ENCODE data around the gene GPC1.

Gene GPC1

DNA sequence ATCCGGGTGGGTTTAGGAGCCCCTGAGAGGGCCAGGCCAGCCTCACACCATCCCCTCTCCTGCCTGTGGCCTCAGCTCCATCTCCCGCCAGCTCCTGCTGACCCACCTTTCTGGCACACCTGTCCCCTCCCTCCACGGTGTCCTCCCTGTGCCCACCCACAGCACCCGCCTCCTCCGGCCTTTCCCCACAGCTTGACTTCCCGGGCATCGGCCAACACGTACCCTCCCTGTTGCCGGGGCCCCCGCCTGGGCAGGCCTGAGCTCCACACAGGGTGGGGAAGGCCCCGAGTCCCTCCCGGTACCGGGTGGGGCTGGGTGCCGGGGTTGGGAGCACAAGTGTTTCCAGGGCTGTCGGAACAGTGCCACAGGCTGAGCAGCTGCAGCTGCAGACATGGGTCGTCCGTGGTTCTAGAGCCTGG lies 6.5 kb downstream of the GPC1 start:
- no peak overlapping the region for H3K4me3 ChIP-seq (ENCODE audit: low read length)
- no peak for DNase-seq (ENCODE audit: low read depth)
- TF ChIP-seq, protein P1, sequence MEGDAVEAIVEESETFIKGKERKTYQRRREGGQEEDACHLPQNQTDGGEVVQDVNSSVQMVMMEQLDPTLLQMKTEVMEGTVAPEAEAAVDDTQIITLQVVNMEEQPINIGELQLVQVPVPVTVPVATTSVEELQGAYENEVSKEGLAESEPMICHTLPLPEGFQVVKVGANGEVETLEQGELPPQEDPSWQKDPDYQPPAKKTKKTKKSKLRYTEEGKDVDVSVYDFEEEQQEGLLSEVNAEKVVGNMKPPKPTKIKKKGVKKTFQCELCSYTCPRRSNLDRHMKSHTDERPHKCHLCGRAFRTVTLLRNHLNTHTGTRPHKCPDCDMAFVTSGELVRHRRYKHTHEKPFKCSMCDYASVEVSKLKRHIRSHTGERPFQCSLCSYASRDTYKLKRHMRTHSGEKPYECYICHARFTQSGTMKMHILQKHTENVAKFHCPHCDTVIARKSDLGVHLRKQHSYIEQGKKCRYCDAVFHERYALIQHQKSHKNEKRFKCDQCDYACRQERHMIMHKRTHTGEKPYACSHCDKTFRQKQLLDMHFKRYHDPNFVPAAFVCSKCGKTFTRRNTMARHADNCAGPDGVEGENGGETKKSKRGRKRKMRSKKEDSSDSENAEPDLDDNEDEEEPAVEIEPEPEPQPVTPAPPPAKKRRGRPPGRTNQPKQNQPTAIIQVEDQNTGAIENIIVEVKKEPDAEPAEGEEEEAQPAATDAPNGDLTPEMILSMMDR (conservative IDR thresholded peaks at IDR 0.05; ENCODE audit: low read depth, low read length) = no peak

DNA sequence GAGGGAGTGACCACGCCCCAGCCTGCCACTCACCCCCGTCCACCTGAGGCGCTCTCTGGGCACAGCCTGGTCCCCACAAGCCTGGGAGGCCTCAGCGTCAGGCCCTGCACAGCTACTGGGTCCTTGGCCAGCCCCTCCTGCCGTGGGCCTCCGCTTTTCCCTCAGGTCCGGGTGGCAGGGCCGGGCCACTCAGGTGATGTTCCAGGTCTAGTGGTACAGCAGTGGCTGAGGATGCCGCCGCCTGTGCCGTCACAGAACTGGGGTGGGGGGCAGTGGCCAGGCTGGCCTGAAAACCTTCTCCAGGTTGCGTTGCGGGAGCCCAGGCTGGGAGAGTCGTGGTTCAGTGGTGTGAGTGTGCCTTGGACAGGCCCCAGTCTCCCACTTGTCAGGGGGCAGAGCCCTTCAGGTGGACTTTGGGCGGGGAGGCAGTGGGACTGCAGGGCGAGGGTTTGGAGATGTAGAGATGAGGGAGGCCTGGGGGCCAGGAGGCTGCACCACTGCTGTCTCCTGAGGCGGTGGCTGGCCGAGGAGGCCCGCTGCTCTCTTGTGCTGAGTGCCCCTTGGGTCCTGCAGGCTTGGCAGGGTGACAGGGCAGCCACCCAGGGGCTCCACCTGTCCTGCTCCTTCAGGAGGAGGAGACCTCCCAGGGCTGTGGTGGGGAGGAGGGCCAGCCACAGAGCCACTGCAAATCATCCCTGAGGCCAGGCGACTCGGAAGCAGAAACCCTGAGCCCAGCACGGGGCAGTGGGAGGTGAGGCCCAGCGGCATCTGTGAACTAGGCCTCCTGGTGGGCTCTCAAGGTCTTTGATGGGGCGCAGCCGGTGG lies 7.6 kb downstream of the GPC1 start:
- TF ChIP-seq, protein P1 (conservative IDR thresholded peaks at IDR 0.05; ENCODE audit: low read depth, low read length) = no peak
- no peak for DNase-seq (ENCODE audit: low read depth)
- H3K4me3 ChIP-seq (ENCODE audit: low read length) = no peak overlapping the region

DNA sequence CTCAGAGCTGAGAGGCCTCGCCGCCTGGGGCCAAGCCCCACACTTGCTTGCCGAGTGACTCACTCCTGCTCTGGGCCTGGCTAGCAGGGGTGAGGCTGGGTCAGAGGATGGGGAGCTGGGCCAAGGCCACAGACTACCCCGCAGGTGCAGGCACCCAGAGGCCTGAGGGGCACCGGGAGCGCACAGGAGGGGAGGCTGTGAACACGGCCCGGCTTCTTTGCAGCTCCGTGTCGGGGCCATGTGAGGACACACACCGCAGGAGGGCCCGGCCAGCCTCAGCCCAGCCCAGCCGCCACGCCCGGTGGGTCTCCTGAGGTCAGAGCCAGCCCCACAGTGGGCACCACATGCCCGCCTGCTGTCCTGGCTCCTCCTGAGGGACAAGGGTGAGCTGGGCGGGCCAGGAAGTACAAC lies 8.4 kb downstream of the GPC1 start:
- TF ChIP-seq, protein P1 (conservative IDR thresholded peaks at IDR 0.05; ENCODE audit: low read depth, low read length) = no peak
- no peak for DNase-seq (ENCODE audit: low read depth)

DNA sequence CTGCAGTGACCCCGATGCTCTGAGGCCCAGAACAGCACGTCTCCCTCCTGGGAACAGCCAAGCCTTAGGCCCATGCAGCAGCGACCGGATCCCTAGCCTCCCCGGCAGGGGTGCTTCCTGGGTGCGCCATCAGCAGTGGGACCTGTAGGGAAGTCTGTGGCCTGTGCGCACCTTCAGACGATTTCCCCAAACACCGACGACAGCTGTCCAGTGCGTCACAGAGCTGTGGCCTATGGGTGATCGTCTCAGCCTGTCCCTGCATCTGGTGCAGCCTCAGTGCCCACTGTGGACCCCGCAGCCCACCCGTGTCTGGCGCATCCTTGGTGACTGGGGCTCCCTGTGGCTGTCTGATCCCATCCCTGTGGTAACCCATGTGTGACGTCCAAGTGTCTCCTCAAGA lies 9.0 kb downstream of the GPC1 start:
- no peak overlapping the region for H3K4me3 ChIP-seq (ENCODE audit: low read length)
- no peak for DNase-seq (ENCODE audit: low read depth)
- TF ChIP-seq, protein P1 (conservative IDR thresholded peaks at IDR 0.05; ENCODE audit: low read depth, low read length) = no peak

More for the DNA sequence above, 8.4 kb downstream of the GPC1 start:
- H3K4me3 ChIP-seq (ENCODE audit: low read length) = no peak overlapping the region

DNA sequence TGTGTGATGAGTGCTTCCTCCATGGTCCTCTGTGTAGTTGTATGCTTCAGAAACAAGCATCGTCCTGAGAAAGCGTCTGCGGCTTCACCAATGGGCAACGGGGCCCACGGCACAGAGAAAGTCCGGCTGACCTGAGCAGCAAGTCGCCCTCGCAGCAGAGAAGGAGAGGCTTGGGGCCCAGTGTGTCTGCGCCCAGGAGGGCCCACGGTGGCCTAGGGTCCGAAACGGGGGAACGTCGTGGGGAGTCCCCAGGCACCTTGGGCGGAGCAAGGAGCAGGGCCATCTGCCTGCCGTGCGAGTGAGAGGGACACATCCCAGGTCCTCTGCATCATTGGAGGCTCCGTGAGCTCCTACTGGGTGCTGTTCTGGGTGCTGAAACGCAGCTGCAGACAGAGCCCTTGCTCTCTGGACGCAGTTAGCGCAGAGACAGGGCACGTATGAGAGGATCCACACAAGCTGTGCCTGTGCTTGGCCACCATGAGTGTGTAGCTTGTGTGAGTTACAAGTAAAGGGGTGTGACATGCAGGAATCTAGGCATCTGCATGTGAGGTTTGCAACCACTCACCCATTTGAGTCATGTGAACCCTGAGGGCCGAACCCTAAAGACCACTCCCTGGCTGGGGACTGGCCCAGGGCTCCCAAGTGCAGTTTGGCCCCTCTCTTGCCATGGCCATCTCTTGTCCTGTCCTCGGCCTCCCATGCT lies 10.6 kb downstream of the GPC1 start:
- TF ChIP-seq, protein P1 (conservative IDR thresholded peaks at IDR 0.05; ENCODE audit: low read depth, low read length) = no peak
- H3K4me3 ChIP-seq (ENCODE audit: low read length) = no peak overlapping the region
- no peak for DNase-seq (ENCODE audit: low read depth)

DNA sequence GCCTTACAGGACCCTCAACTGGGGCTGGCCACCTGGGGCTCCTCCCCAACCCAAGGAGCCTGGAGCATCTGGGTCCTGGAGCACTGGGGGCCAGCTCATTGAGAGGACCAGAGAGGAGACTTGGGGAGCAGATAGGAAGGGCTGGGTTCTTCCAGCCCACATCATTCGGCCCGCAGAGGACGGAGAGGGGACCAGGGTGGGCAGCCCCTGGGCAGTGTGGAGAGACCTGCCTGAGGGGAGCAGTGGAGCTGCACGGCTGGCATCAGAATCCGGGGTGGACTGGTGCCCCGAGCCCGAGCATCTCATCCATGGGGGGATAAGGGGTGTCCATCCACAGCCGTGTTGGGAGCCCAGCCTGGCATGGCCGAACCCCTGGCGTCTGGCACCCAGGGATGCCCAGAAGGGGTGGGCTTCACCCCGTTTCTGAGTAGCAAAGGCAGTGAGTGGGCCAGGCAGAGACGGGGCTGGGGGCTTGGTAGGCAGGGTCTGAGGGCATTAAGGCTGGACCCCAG lies 11.3 kb downstream of the GPC1 start:
- TF ChIP-seq, protein P1 (conservative IDR thresholded peaks at IDR 0.05; ENCODE audit: low read depth, low read length) = no peak
- H3K4me3 ChIP-seq (ENCODE audit: low read length) = no peak overlapping the region
- no peak for DNase-seq (ENCODE audit: low read depth)

Data from retinal pigment epithelial cell (primary cell).